Mesendoderm (in vitro differentiated cells): ENCODE data around the gene PFKFB4.
A peak's percentile ranks its signal among the peaks of the same experiment; 100 is the strongest.

Experiments
- DNase-seq: peaks from one replicate; pipeline ENCODE4 v3.0.0; 2013
- H2AK5ac ChIP-seq: 2 replicates; pipeline ENCODE4 v1.6.1; 2013; ENCODE audit warnings: low read length, inconsistent platforms
- H2BK120ac ChIP-seq: 2 replicates; pipeline ENCODE4 v1.6.1; 2013; ENCODE audit warnings: low read depth, mild to moderate bottlenecking, low read length, moderate library complexity, mixed read lengths
- H2BK15ac ChIP-seq: replicated peaks from 2 replicates; pipeline ENCODE4 v1.6.1; 2013; ENCODE audit warnings: low read depth, mild to moderate bottlenecking, moderate library complexity
- H2BK5ac ChIP-seq: 2 replicates; pipeline ENCODE4 v1.6.1; 2013; ENCODE audit warnings: low read length, inconsistent platforms
- H3K18ac ChIP-seq: 2 replicates; pipeline ENCODE4 v1.6.1; 2013; ENCODE audit warnings: mild to moderate bottlenecking, low read length, mixed read lengths
- H3K23ac ChIP-seq: one replicate; pipeline ENCODE4 v1.6.1; 2013; ENCODE audit warnings: low read length
- H3K27ac ChIP-seq: 2 replicates; pipeline ENCODE4 v1.5.1; 2013; ENCODE audit warnings: low read depth, mild to moderate bottlenecking, inconsistent platforms, low read length, moderate library complexity
- H3K27me3 ChIP-seq: 2 replicates; pipeline ENCODE4 v1.6.1; 2013; ENCODE audit warnings: low read length, control low read depth, mild to moderate bottlenecking, inconsistent platforms; ENCODE audit not compliant: insufficient read depth, poor library complexity
- H3K36me3 ChIP-seq: 2 replicates; pipeline ENCODE4 v1.6.1; 2013; ENCODE audit warnings: low read length, inconsistent platforms; ENCODE audit not compliant: control insufficient read depth, insufficient read depth
- H3K4ac ChIP-seq: one replicate; pipeline ENCODE4 v1.6.1; 2013; ENCODE audit warnings: low read depth, mild to moderate bottlenecking, low read length, moderate library complexity
- H3K4me1 ChIP-seq: 2 replicates; pipeline ENCODE4 v1.6.1; 2013; ENCODE audit warnings: low read depth, low read length, inconsistent platforms; ENCODE audit not compliant: control insufficient read depth
- H3K4me2 ChIP-seq: 2 replicates; pipeline ENCODE4 v1.6.1; 2013; ENCODE audit warnings: low read length
- H3K4me3 ChIP-seq: 2 replicates; pipeline ENCODE4 v1.5.1; 2013; ENCODE audit warnings: mild to moderate bottlenecking, low read length
- H3K56ac ChIP-seq: one replicate; pipeline ENCODE4 v1.6.1; 2013; ENCODE audit warnings: low read length
- H3K79me1 ChIP-seq: 2 replicates; pipeline ENCODE4 v1.6.1; 2013; ENCODE audit warnings: low read length, inconsistent platforms
- H3K79me2 ChIP-seq: 2 replicates; pipeline ENCODE4 v1.6.1; 2013; ENCODE audit warnings: mild to moderate bottlenecking, low read length; ENCODE audit not compliant: control insufficient read depth, insufficient read depth
- H3K9ac ChIP-seq: 2 replicates; pipeline ENCODE4 v1.6.1; 2013; ENCODE audit warnings: low read length, inconsistent platforms
- H4K5ac ChIP-seq: one replicate; pipeline ENCODE4 v1.6.1; 2013; ENCODE audit warnings: low read length
- H4K8ac ChIP-seq: one replicate; pipeline ENCODE4 v1.6.1; 2013; ENCODE audit warnings: low read depth, mild to moderate bottlenecking, control low read depth, low read length, moderate library complexity
- WGBS: extraction: QIAGEN DNeasy Blood & Tissue Kit; methylation state at CpG from one replicate; pipeline ENCODE4 v1.1.7; 2013; ENCODE audit warnings: low lambda C conversion rate, missing lambda C conversion rate; ENCODE audit not compliant: insufficient coverage; ENCODE audit errors: extremely low coverage; 5-methylcytosine and 5-hydroxymethylcytosine counted together

PFKFB4 gene

GRCh38 chr3:48516571-48516970 lies 40.0 kb downstream of the PFKFB4 start:
- Histone ChIP-seq H2BK120ac (no peak overlapping the region), H3K79me2 (no peaks in the 10 kb centered on the region), H3K27me3 (no peaks in the 10 kb centered on the region), H3K18ac (no peak overlapping the region), H3K4me2 (no peak overlapping the region), H3K9ac (no peak overlapping the region), H3K36me3 (no peaks in the 10 kb centered on the region), H3K23ac (no peak overlapping the region), H3K56ac (no peak overlapping the region), H2BK15ac (no peak overlapping the region), H4K5ac (no peak overlapping the region), H3K4ac (no peak overlapping the region), H2BK5ac (no peak overlapping the region), H4K8ac (no peak overlapping the region), H3K27ac (no peak overlapping the region), H3K4me3 (no peak overlapping the region), H3K4me1 (no peaks in the 10 kb centered on the region), H2AK5ac (no peak overlapping the region), H3K79me1 (no peaks in the 10 kb centered on the region)
- no CpG with 5 or more reads among the region's 8 CpGs for WGBS
- DNase-seq: no peak

- no peak overlapping the region for H2BK120ac ChIP-seq
- no peak overlapping the region for H2BK15ac ChIP-seq
- WGBS: no CpG with 5 or more reads among the region's 8 CpGs
- no peak overlapping the region for H4K5ac ChIP-seq
- no peak overlapping the region for H3K9ac ChIP-seq
- no peaks in the 10 kb centered on the region for H3K36me3 ChIP-seq
- H3K4ac ChIP-seq: no peak overlapping the region
- no peaks in the 10 kb centered on the region for H3K27me3 ChIP-seq
- no peak overlapping the region for H3K56ac ChIP-seq
- H3K4me2 ChIP-seq: no peak overlapping the region
- no peak for DNase-seq
- no peak overlapping the region for H3K18ac ChIP-seq
- no peak overlapping the region for H4K8ac ChIP-seq
- no peak overlapping the region for H3K4me3 ChIP-seq
- H3K23ac ChIP-seq: no peak overlapping the region
- H2BK5ac ChIP-seq: no peak overlapping the region
- H3K4me1 ChIP-seq: no peaks in the 10 kb centered on the region
- no peaks in the 10 kb centered on the region for H3K79me1 ChIP-seq
- H3K79me2 ChIP-seq: no peaks in the 10 kb centered on the region
- no peak overlapping the region for H2AK5ac ChIP-seq
- no peak overlapping the region for H3K27ac ChIP-seq
These were observed 42.0 kb downstream of the PFKFB4 start for GRCh38 chr3:48514431-48515227.

GRCh38 chr3:48511551-48511950 lies 45.1 kb downstream of the PFKFB4 start:
- H3K27ac ChIP-seq: no peak overlapping the region
- no peak overlapping the region for H3K4me2 ChIP-seq
- H2AK5ac ChIP-seq: no peak overlapping the region
- no peak overlapping the region for H3K23ac ChIP-seq
- H3K79me1 ChIP-seq: no peaks in the 10 kb centered on the region
- H3K36me3 ChIP-seq: no peaks in the 10 kb centered on the region
- H2BK5ac ChIP-seq: no peak overlapping the region
- H3K4ac ChIP-seq: no peak overlapping the region
- no peak overlapping the region for H3K18ac ChIP-seq
- WGBS: no CpG with 5 or more reads among the region's 4 CpGs
- DNase-seq: no peak
- H2BK15ac ChIP-seq: no peak overlapping the region
- H3K56ac ChIP-seq: no peak overlapping the region
- no peaks in the 10 kb centered on the region for H3K79me2 ChIP-seq
- no peaks in the 10 kb centered on the region for H3K27me3 ChIP-seq
- no peak overlapping the region for H4K5ac ChIP-seq
- H3K4me1 ChIP-seq: peaks cover 2% of the 10 kb centered on the region
- no peak overlapping the region for H2BK120ac ChIP-seq
- H3K4me3 ChIP-seq: no peak overlapping the region
- H3K9ac ChIP-seq: no peak overlapping the region
- no peak overlapping the region for H4K8ac ChIP-seq

- no CpG with 5 or more reads among the region's 10 CpGs for WGBS
- Histone ChIP-seq H3K4me1 (peaks cover 12% of the 10 kb centered on the region), H2BK120ac (no peak overlapping the region), H3K27me3 (no peaks in the 10 kb centered on the region), H3K79me2 (no peaks in the 10 kb centered on the region), H3K23ac (no peak overlapping the region), H3K4me3 (no peak overlapping the region), H4K5ac (no peak overlapping the region), H3K18ac (no peak overlapping the region), H4K8ac (no peak overlapping the region), H3K4me2 (no peak overlapping the region), H2BK5ac (no peak overlapping the region), H3K36me3 (no peaks in the 10 kb centered on the region), H2AK5ac (no peak overlapping the region), H3K56ac (peak overlapping the region; percentile 42), H2BK15ac (no peak overlapping the region), H3K4ac (no peak overlapping the region), H3K27ac (no peak overlapping the region), H3K9ac (peak overlapping the region; percentile 42), H3K79me1 (no peaks in the 10 kb centered on the region)
- peak; percentile 98 for DNase-seq
These were observed 49.1 kb downstream of the PFKFB4 start for GRCh38 chr3:48507256-48508061.

- peaks cover 2% of the 10 kb centered on the region for H3K79me1 ChIP-seq
- no peak overlapping the region for H3K18ac ChIP-seq
- peaks cover 12% of the 10 kb centered on the region for H3K4me1 ChIP-seq
- no peak overlapping the region for H4K5ac ChIP-seq
- no peak overlapping the region for H3K9ac ChIP-seq
- peak overlapping the region; percentile 7 for H3K4ac ChIP-seq
- no peaks in the 10 kb centered on the region for H3K79me2 ChIP-seq
- no CpG with 5 or more reads among the region's 6 CpGs for WGBS
- H3K27ac ChIP-seq: no peak overlapping the region
- no peaks in the 10 kb centered on the region for H3K36me3 ChIP-seq
- peak overlapping the region; percentile 80 for H3K23ac ChIP-seq
- no peaks in the 10 kb centered on the region for H3K27me3 ChIP-seq
- peak overlapping the region; percentile 78 for H2AK5ac ChIP-seq
- no peak overlapping the region for H3K4me2 ChIP-seq
- no peak overlapping the region for H2BK15ac ChIP-seq
- DNase-seq: no peak
- no peak overlapping the region for H2BK120ac ChIP-seq
- H3K4me3 ChIP-seq: no peak overlapping the region
- H2BK5ac ChIP-seq: peak overlapping the region; percentile 82
- H3K56ac ChIP-seq: peak overlapping the region; percentile 75
- no peak overlapping the region for H4K8ac ChIP-seq
These were observed 50.6 kb downstream of the PFKFB4 start for GRCh38 chr3:48505968-48506504.
